ENCODE measurements around the gene NLRP2B.
"Not testable (repeated sequence)": the region's sequence is repeated elsewhere in the genome, so short reads cannot be mapped to it uniquely, and the experiment has no call there.

NLRP2B gene

GRCh38 chrX:57640674-57641016 lies 39.4 kb downstream of the NLRP2B start:
- peaks cover 19% of the 10 kb centered on the region for H3K4me1 ChIP-seq (ENCODE audit: insufficient read depth, poor library complexity, severe bottlenecking)
- no peak for TF ChIP-seq CTCF (IDR thresholded peaks at IDR 0.05; ENCODE audit: poor library complexity, severe bottlenecking)

GRCh38 chrX:57629438-57629837 lies 50.6 kb downstream of the NLRP2B start:
- not testable (repeated sequence) for H3K4me3 ChIP-seq (ENCODE audit: severe bottlenecking); H3K27ac ChIP-seq (ENCODE audit: poor library complexity, severe bottlenecking); DNase-seq (ENCODE audit: low spot score); H3K9me3 ChIP-seq (ENCODE audit: severe bottlenecking); H3K36me3 ChIP-seq (ENCODE audit: low read depth); H3K4me1 ChIP-seq (ENCODE audit: insufficient read depth, poor library complexity, severe bottlenecking); ATAC-seq (ENCODE audit: low read depth); H3K27me3 ChIP-seq (ENCODE audit: insufficient read depth, poor library complexity, severe bottlenecking)

More at GRCh38 chrX:57640674-57641016, 39.4 kb downstream of the NLRP2B start:
- Histone ChIP-seq H3K27ac (ENCODE audit: poor library complexity, severe bottlenecking) (peak overlapping the region; percentile 64), H3K27me3 (ENCODE audit: insufficient read depth, poor library complexity, severe bottlenecking) (no peaks in the 10 kb centered on the region), H3K36me3 (ENCODE audit: low read depth) (no peaks in the 10 kb centered on the region), H3K4me3 (ENCODE audit: severe bottlenecking) (no peak overlapping the region), H3K9me3 (ENCODE audit: severe bottlenecking) (no peaks in the 10 kb centered on the region)
- ATAC-seq (ENCODE audit: low read depth) (no peak), DNase-seq (ENCODE audit: low spot score) (no peak)

All from RWPE2 (cell line).